HL-60 (cell line): Measurements from ENCODE around the gene GRB10.

ENCODE experiments used
- DNase-seq, 2 experiments: peaks; one replicate each; pipeline ENCODE4 v3.0.0-alpha.2; 2010 to 2020; ENCODE audit warnings: low read depth in 1 of 2, low spot score in 1 of 2
- H3K27ac ChIP-seq: fragments of 250-450 bp; sonication (Bioruptor Pico); replicated peaks from 2 replicates; pipeline ENCODE4 v1.5.1; 2020; ENCODE audit warnings: mild to moderate bottlenecking, moderate library complexity
- H3K27me3 ChIP-seq: fragments of 250-450 bp; sonication (Bioruptor Pico); 2 replicates; pipeline ENCODE4 v1.5.1; 2021; ENCODE audit warnings: mild to moderate bottlenecking, moderate library complexity; ENCODE audit not compliant: insufficient read depth, poor library complexity, severe bottlenecking
- H3K4me3 ChIP-seq: replicated peaks from 2 replicates; pipeline ENCODE4 v1.5.1; 2011; ENCODE audit warnings: mild to moderate bottlenecking, control low read depth, low read length; ENCODE audit not compliant: insufficient read depth
- CTCF ChIP-seq: IDR thresholded peaks from one replicate; pipeline ENCODE4 v1.5.1; 2011; ENCODE audit warnings: low read length, control low read depth, inconsistent platforms; ENCODE audit not compliant: insufficient read depth
- GABPA ChIP-seq: IDR thresholded peaks from 2 replicates; pipeline ENCODE4 v1.6.1; 2012; ENCODE audit warnings: low read depth
- POLR2AphosphoS5 ChIP-seq: IDR thresholded peaks from 2 replicates; pipeline ENCODE4 v1.6.1; 2012; ENCODE audit warnings: low read depth
- REST ChIP-seq: IDR thresholded peaks from 2 replicates; pipeline ENCODE4 v1.6.1; 2012; ENCODE audit warnings: low read depth; ENCODE audit not compliant: insufficient replicate concordance
- SPI1 ChIP-seq: IDR thresholded peaks from 2 replicates; pipeline ENCODE4 v1.6.1; 2012; ENCODE audit warnings: low read depth, mild to moderate bottlenecking, borderline replicate concordance

GRB10 gene

GRCh38 chr7:50608196-50608906 is 174.3 kb downstream of the GRB10 start:
- H3K27me3 ChIP-seq, result no peaks in the 10 kb centered on the region
- TF ChIP-seq REST, result no peak
- TF ChIP-seq GABPA, result no peak
- no peak for TF ChIP-seq CTCF
- TF ChIP-seq SPI1, result no peak
- TF ChIP-seq POLR2AphosphoS5, result no peak
- no peak for DNase-seq
- no peak overlapping the region for H3K27ac ChIP-seq
- no peak overlapping the region for H3K4me3 ChIP-seq

- H3K4me3 ChIP-seq, result no peak overlapping the region
- no peak overlapping the region for H3K27ac ChIP-seq
- H3K27me3 ChIP-seq, result no peaks in the 10 kb centered on the region
- TF ChIP-seq GABPA, result no peak
- TF ChIP-seq SPI1, result peak; percentile 10; the same call in 1 of the 2 replicates
- no peak for TF ChIP-seq POLR2AphosphoS5
- no peak for DNase-seq
Measured at GRCh38 chr7:50607524-50608125, 175.1 kb downstream of the GRB10 start.

- no peak for DNase-seq
- Histone ChIP-seq H3K4me3 (no peak overlapping the region), H3K27me3 (no peaks in the 10 kb centered on the region), H3K27ac (no peak overlapping the region)
- no peak for TF ChIP-seq REST
- TF ChIP-seq POLR2AphosphoS5, result no peak
- TF ChIP-seq CTCF, result no peak
- TF ChIP-seq SPI1, result no peak
- TF ChIP-seq GABPA, result no peak
Measured at GRCh38 chr7:50605059-50605458, 177.6 kb downstream of the GRB10 start.

GRCh38 chr7:50603287-50603686 is 179.4 kb downstream of the GRB10 start:
- no peak for DNase-seq
- H3K27ac ChIP-seq, result no peak overlapping the region

More at GRCh38 chr7:50603287-50603686, 179.4 kb downstream of the GRB10 start:
- no peak for TF ChIP-seq SPI1
- TF ChIP-seq REST, result no peak
- TF ChIP-seq POLR2AphosphoS5, result no peak
- no peak for TF ChIP-seq CTCF
- no peak for TF ChIP-seq GABPA
- Histone ChIP-seq H3K4me3 (no peak overlapping the region), H3K27me3 (no peaks in the 10 kb centered on the region)
